Upper lobe of left lung (tissue), 4 donors: ENCODE measurements around the gene ALKBH5.

Experiments
- CTCF ChIP-seq, 6 experiments: fragments of 450-650 bp in 4 of 6; fragments of 200-600 bp in 2 of 6; sonication (generic) in 2 of 6; IDR thresholded peaks; one replicate each; pipeline ENCODE4 v1.5.1; 2016 to 2019; ENCODE audit warnings: antibody characterized with exemption in 6 of 6
- POLR2A ChIP-seq, 4 donors: fragments of 450-650 bp; IDR thresholded peaks; one replicate each; pipeline ENCODE4 v1.5.1; 2016 to 2017; ENCODE audit warnings: antibody characterized with exemption in 4 of 4, mild to moderate bottlenecking in 2 of 4

GRCh38 chr17:18256776-18257175, 73.1 kb downstream of the ALKBH5 start:
- no peak for TF ChIP-seq CTCF (IDR thresholded peaks at IDR 0.05)
- no peak for TF ChIP-seq POLR2A (IDR thresholded peaks at IDR 0.05)
